ENCODE measurements around the gene RXFP1.

The RXFP1 gene

DNA sequence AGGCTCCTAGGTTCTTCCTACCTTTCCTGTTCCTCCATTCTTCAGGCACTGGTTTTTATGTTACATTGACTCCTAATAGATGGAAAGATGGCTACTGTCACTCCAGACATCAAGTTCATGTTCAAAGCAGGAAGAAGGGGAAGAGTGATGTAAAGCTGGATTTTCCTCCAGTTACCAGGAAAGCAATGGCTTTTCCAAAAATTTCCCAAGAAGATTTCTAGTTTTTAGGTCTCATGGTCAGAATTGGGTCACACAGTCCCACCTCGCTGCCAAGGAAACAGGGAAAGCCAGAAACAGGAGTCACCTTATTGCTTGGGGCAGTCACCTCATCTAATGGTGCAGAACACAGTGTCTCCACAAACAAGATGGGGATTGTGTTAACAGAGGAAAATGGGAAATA lies 21.5 kb downstream of the RXFP1 start:
- DNase-seq: no peak

DNA sequence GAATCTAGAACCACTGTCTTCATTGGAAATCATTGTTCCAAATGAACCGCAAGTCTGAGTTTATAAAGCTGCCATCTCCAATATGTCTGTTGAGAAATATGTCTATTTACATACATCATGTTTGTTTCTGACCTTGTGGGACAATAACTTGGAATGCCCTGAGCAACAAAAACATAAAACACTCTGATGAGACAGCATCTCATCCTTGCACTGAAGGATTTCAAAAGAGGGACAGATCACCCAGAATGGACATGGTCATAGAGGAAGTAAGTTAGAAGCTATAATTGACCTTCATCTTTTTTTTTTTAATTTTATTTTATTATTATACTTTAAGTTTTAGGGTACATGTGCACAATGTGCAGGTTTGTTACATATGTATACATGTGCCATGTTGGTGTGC lies 22.5 kb downstream of the RXFP1 start:
- DNase-seq: no peak

GRCh38 chr4:158553364-158553763 lies 31.7 kb downstream of the RXFP1 start:
- DNase-seq: no peak

GRCh38 chr4:158560284-158560683 lies 38.6 kb downstream of the RXFP1 start:
- no peak for DNase-seq

DNA sequence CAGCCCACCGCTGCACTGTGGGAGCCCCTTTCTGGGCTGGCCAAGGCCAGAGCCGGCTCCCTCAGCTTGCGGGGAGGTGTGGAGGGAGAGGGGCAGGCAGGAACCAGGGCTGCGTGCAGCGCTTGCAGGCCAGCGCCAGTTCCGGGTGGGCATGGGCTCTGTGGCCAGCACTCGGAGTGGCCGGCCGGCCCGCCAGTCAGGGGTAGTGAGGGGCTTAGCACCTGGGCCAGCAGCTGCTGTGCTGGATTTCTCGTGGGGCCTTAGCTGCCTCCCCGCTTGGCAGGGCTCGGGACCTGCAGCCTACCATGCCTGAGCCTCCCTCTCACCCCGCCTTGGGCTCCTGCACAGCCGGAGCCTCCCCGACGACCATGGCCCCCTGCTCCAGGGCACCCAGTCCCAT lies 45.2 kb downstream of the RXFP1 start:
- DNase-seq: no peak

DNA sequence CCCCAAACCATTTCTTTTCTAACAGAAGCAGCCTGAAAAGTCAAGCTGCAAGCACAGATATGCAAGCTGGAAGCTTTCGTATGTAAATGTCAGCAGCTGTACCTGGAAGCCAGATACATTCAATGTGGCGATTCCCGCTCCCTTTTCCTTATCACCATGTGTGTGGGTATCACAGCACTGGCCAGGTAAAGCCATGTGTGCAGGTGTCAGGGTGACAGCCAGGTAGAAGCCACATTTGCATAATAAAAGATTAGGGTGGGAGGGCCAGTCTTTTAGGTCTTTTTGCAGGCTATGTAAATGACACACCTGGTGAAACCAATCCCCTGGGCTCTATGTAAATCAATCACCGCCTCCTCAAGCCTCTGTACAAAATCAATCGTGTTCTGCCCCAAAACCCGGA lies 50.1 kb downstream of the RXFP1 start:
- DNase-seq: no peak

- DNase-seq: no peak
Observed at GRCh38 chr4:158572608-158573007, 50.9 kb downstream of the RXFP1 start.

- DNase-seq: no peak
Observed at GRCh38 chr4:158578476-158578875, 56.8 kb downstream of the RXFP1 start.

- DNase-seq: no peak
Observed at GRCh38 chr4:158580064-158580463, 58.4 kb downstream of the RXFP1 start.

DNA sequence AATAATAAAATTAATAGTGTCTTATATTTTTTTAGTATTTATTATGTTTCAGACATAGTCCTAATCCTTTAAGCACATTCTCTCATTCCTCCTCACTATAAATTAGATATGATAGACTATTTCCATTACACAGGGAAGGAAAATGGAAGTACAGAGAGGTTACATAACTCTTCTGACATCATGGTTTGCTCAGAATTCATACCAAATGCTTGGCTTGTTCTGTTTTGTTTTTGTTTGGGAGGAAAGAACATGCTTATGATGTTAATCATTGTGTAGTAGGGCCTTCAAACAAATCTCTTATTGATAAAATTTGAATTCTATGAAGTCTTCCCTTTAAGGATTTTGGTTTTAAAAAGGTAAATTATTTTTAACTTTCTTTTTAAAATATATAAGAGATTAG lies 59.5 kb downstream of the RXFP1 start:
- no peak for DNase-seq

- DNase-seq: no peak
Observed at GRCh38 chr4:158586881-158587280, 65.2 kb downstream of the RXFP1 start.

DNA sequence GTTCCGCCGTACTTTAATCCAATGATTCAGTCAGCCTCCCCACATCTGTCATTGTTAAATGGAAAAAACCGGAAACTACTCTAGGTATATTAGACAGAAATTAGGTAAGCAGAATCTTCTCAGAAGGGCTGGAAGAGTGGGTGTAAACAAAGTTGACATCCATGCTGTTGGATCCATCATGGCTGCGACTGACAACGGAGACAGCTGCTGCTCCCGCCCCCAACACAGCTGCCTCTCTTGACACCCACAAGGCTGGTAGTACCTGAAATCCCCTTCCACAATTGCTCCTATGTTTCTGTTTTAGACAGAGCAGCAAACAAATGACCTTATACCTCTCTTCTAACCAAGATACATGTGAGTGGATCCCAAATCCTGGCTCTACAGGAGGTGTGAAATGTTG lies 66.6 kb downstream of the RXFP1 start:
- no peak for DNase-seq

DNA sequence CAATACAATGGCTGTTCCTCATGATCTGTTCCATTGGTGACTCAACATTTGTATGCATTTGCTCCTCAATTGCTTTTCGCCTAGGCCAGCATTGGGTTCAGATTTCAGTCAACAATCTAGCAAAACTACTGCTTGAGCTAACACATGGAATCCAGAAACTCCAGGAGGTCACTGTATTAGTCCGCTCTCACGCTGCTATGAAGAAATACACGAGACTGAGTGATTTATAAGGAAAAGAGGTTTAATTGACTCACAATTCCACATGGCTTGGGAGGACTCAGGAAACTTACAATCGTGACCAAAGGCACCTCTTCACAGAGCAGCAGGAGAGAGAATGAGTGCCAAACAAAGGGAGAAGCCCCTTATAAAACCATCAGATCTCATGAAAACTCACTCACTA lies 67.1 kb downstream of the RXFP1 start:
- no peak for DNase-seq

- no peak for DNase-seq
Observed at GRCh38 chr4:158590306-158590705, 68.6 kb downstream of the RXFP1 start.

GRCh38 chr4:158590824-158591223 lies 69.1 kb downstream of the RXFP1 start:
- DNase-seq: no peak

- DNase-seq: no peak
Observed at GRCh38 chr4:158597879-158598596, 76.4 kb downstream of the RXFP1 start.

DNA sequence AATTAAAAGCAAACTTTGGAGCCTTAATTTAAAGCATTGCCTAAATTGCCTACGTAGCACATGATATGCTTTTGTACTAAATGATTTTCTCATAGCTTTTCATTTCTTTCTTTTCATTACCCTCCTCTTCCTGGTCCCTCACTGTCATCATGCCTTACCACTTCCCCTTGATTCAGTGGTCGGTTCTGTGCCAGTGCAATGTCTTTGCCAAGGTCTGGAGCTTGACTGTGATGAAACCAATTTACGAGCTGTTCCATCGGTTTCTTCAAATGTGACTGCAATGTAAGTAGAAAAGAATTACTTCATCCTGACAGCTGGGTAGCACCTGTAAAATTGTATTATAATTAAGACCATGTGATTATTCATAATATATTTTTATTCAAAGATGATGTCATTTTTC lies 77.5 kb downstream of the RXFP1 start:
- no peak for DNase-seq

GRCh38 chr4:158599765-158600498 lies 78.2 kb downstream of the RXFP1 start:
- no peak for DNase-seq

- no peak for DNase-seq
Observed at GRCh38 chr4:158604369-158604768, 82.7 kb downstream of the RXFP1 start.

DNA sequence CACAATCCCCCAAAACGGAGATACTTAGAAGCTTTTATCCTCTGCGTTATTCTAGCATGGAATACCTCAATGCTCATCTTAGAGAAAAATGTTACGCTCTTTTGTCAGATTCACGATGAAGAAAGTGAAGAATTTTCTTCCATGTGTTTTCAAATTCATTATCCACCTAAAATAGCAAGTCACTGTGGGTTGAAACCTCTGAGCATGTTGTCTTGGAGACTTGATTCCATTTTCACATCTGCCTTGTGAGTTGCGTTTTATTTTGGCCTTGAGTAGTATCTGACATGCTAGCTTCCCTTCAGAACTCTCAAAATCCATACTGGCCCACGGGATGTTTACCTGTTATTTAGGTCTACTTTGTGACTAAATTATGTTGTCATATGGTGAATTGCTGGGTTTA lies 83.7 kb downstream of the RXFP1 start:
- DNase-seq: no peak

DNA sequence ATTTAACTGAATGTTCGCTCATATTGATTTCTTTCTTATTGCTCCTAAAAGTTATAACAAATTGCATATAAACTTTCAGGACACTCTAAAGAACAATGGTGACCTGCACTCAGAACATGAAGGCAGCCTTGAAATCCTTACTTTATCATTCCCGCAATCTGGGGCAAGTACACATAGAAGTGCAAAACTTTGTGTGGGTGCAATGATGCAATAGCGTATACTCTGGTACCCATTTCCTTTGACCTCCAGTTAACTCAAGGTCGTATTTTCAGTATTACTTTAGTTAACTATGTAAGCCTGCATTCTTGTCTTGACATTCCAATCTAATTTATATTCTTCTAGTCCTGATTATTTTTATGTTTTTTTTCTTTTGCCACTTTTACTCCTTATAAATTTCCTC lies 85.3 kb downstream of the RXFP1 start:
- DNase-seq: no peak

- DNase-seq: no peak
Observed at GRCh38 chr4:158609116-158609515, 87.4 kb downstream of the RXFP1 start.

GRCh38 chr4:158610790-158611189 lies 89.1 kb downstream of the RXFP1 start:
- no peak for DNase-seq

DNA sequence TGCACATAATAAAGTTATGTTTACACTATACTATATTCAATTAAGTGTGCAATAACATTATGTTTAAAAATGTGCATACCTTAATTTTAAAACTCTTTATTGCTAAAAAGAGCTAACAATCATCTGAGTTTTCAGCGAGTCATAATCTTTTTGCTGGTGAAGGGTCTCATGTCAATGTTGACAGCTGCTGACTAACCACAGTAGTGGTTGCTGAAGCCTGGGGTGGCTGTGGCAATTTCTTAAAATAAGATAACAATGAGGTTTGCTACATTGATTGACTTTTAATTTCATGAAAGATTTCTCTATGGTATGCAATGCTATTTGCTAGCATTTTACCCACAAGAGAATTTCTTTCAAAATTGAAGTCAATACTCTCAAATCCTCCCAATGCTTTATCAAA lies 91.4 kb downstream of the RXFP1 start:
- DNase-seq: no peak

- no peak for DNase-seq
Observed at GRCh38 chr4:158617956-158618355, 96.3 kb downstream of the RXFP1 start.
